GM18951 (cell line): Measurements from ENCODE around the gene POLE.

Experiments used
- POLR2A ChIP-seq: IDR thresholded peaks from 4 replicates; pipeline ENCODE4 v1.6.1; 2011; ENCODE audit warnings: mild to moderate bottlenecking; ENCODE audit not compliant: insufficient read length, insufficient read depth; ENCODE audit errors: extremely low read depth
- in situ Hi-C: fragments of 300-500 bp; cut with MboI; formaldehyde crosslinking; loops from one replicate; pipeline ENCODE4 v1.12.0; 2022; ENCODE audit warnings: low sequenced_read_pairs, mixed read lengths, inconsistent platforms; ENCODE audit not compliant: unreplicated experiment

The POLE gene

DNA sequence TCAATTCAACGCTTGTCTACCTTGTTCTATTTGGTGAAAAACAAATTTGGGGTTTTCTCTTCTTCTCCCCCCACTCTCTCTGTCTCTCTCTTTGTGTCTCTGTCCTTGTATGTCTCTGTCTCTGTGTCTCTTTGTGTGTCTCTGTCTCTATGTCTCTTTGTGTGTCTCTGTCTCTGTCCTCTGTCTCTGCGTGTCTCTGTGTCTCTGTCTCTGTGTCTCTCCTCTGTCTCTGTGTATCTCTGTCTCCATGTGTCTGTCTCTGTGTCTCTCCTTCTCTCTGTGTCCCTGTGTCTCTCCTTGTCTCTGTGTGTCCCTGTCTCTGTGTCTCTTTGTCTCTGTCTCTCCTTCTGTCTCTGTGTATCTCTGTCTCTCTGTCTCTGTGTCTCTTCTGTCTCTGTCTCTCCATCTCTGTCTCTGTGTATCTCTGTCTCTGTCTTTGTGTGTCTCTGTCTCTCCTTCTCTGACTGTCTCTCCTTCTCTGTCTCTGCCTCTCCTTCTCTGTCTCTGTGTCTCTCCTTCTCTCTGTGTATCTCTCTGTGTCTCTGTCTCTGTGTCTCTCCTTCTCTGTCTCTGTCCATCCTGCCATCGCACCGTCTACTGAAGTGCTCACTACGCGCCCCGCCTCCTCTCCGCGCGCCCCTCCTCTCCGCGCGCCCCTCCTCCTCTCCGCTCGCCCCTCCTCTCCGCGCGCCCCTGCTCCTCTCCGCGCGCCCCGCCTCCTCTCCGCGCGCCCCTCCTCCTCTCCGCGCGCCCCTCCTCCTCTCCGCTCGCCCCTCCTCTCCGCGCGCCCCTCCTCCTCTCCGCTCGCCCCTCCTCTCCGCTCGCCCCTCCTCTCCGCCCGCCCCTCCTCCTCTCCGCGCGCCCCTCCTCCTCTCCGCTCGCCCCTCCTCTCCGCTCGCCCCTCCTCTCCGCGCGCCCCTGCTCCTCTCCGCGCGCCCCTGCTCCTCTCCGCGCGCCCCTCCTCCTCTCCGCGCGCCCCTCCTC lies 89.5 kb downstream of the POLE start:
- in situ Hi-C loops, result no loop called here
- no peak for TF ChIP-seq POLR2A

- in situ Hi-C loops, result no loop called here
- TF ChIP-seq POLR2A, result no peak
Measured at GRCh38 chr12:132596016-132596415, 91.1 kb downstream of the POLE start.

- no peak for TF ChIP-seq POLR2A
- in situ Hi-C loops, result no loop called here
Measured at GRCh38 chr12:132595183-132595582, 92.0 kb downstream of the POLE start.

GRCh38 chr12:132593938-132594358 lies 93.2 kb downstream of the POLE start:
- in situ Hi-C loops, result no loop called here
- TF ChIP-seq POLR2A, result no peak

DNA sequence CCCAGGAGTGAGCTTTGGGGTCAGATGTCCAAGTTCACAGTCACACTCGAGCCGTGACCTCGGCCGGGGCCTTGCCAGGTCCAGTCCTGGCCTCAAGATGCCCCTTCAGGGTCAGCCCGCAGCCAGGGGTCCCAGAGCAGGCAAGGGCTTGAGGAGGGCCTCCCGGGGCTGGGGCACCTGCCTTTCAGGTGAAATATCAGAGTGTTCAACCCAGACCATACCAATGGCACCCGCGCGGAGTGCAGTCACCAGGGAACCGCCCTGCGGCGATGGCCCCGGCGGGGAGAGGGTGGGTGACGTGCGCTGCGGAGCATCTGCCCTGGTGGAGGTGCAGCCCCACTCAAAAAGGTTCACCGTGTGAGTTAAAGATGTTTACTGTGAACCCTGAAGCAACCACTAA lies 93.6 kb downstream of the POLE start:
- TF ChIP-seq POLR2A, result no peak
- in situ Hi-C loops, result no loop called here

DNA sequence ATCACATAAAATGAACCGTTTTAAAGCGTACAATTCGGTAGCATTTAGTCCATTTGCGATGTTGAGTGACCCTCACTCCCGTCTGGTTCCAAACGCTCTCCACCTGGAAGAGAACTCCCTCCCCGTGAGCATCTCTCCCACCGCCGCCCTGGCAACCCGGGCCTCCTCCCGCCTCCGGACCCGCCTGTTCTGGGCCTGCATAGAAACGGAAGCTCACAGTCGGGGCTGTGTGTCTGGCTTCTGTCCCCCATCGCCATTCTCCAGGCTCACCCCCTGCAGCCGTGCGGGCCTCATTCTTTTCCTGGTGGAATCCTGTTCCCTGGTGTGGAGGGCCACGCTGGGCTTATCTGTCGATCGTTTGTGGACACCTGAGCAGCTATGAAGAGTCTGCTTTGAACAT lies 94.1 kb downstream of the POLE start:
- in situ Hi-C loops, result no loop called here
- TF ChIP-seq POLR2A, result no peak

DNA sequence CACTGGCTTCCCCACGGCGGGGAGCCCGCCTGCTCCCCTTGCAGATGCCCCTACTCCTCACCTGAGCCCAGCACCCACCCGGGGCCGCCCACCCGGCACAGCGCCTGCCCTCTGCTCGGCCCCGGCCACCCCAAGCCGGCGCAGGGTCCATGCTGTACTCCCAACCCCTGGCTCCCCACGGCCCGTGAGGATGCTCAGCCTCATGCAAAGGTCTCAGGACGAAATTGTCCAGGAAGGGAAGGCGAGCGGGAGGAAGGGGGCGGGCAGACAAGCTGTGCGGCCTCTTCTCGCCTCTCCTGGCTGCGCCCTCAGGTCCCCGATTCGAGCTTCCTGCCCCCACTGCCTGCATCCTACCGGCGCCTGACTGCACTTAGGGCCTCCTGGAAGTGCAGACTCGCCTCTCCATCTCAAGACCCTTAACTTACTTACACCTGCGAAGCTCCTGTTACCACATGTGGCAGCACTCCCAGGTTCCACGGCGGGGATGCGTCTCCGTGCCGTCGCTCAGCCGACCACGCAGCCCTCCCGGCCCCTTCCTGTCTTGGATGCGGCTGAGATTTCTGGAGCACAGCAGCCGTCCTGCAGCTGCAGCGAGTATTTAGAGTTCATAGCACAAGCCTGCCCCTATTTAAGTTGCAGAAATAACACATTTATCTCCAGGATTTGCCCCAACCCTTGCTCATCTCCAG lies 94.7 kb downstream of the POLE start:
- in situ Hi-C loops, result no loop called here
- no peak for TF ChIP-seq POLR2A

DNA sequence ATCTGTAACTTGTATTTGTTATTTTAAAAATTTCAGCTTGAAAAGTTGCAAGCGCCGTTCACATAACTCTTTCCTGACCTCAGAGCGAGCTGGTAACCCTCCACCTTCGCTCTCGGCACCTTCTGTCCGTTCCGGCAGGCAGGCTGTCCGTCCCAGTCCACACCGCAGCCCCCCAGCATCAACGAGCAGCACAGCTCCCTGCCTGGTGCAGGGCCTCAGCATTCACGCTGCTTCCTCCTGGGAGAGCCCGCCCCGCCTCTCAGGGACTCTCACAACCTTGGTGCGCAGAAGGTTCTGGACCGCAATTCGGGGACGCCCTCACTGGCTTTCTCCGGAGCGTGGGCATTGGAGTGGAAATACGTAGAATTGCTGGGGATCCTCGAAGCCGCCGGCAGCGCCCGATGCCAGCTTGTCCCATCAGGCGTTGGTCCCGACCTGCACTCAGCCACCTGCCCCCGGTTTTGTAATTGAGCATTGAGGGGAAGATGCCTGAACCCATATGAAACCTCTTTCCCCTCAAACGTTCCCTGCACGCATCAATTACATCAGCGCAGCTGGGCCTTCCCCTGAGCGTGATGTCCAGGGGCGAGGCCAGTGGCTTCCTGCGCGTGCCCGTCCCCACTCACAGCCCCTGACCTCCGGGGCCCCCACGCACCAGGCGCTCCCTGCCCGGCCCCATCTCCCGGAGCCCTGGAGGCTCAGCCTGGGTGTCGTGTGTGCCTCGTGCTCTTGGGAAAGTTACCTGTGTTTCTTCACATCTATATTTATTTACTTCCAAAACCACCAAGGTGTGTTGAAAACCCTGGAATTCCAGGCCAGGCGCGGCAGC lies 95.8 kb downstream of the POLE start:
- no peak for TF ChIP-seq POLR2A
- in situ Hi-C loops, result no loop called here

DNA sequence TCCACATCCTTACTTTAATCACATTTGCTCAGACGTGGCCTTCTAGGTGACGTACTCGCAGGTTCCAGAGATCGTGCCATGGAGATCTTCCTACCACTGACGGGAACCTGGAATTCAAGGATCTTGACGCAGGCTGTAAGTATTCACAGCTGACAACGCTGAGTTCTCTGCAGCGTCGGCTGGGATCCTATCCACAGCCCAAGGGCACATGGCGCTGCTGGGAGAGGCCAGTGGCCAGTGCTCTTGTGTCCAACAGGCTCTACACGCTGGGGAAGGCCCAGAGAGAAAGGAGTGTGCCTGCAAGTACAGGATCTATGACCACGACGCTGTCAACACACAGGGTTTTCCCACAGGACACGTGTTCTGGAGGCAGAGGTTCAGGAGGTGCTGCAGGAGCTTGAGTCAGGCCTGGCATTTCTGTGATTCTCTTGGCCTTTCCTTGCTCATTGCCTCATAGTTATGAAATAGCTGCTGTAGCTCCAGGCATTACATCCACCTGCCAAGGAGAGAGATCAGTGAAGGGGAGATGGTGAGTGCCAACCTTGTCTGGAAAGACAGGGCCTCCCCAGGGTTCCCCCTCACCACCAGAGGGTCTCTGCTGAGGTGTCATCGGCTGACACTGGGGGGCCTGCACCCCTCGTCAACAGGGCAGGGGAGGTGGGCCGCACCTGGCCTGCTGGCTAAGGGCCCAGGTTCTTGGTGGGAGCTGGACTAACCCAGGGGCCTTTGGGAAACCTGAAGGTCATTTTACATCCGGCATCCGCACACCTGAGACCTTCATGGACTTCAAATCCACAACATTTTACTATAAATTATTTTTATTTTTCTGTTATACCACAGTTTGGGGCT lies 98.1 kb downstream of the POLE start:
- no peak for TF ChIP-seq POLR2A
- in situ Hi-C loops, result no loop called here

DNA sequence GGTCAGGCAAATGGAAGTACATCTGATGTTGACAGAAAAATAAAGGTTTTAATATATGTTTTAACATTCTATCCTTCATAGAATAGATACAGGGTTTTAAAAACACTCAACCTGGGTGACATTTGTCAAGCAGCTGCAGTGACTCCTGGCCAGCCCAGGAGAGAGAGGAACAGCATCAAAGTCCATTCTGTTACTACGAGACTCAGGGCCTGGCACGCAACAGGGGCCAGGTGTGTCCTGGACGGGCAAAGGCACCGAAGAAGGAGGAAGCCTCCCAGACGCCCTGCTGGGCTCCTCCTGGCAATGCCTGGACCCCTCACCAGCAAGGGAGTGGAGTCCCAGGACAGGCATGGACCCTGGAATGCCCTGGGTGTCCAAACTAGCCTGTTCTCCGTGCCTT lies 98.8 kb downstream of the POLE start:
- in situ Hi-C loops, result no loop called here
- no peak for TF ChIP-seq POLR2A

DNA sequence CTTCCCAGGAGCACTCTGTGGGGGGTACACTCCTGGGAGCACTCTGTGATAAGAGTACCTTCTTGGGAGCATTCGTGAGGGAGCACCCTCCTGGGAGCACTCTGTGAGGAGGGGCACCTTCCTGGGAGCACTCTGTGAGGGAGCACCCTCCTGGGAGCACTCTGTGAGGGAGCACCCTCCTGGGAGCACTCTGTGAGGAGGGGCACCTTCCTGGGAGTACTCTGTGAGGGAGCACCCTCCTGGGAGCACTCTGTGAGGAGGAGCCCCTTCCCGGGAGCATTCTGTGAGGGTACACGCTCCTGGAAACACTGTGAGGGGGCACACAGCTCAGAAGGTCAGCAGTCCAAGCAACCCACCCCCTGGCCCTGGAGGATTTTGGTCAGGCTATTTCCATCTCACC lies 99.4 kb downstream of the POLE start:
- in situ Hi-C loops, result no loop called here
- TF ChIP-seq POLR2A, result no peak

DNA sequence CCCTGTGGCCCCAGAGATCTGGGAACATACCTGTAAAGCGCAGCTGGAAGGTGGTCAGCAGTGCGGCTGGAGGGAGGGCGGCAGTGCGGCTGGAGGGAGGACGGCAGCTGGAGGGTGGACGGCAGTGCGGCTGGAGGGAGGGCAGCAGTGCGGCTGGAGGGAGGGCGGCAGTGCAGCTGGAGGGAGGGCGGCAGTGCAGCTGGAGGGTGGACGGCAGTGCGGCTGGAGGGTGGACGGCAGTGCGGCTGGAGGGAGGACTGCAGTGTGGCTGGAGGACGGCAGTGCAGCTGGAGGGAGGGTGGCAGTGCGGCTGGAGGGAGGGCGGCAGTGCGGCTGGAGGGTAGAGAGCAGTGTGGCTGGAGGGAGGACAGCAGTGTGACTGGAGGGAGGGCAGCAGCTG lies 100.2 kb downstream of the POLE start:
- TF ChIP-seq POLR2A, result no peak
- in situ Hi-C loops, result no loop called here
